Brain microvascular endothelial cell (primary cell): ENCODE data around the gene AGAP2.
"Not testable (repeated sequence)": the region's sequence is repeated elsewhere in the genome, so short reads cannot be mapped to it uniquely, and the experiment has no call there.

ENCODE experiments used
- DNase-seq: peaks from one replicate; pipeline ENCODE4 v3.0.0-alpha.2; 2020
- H3K27ac ChIP-seq: fragments of 250-450 bp; sonication (Bioruptor Pico); 2 replicates; pipeline ENCODE4 v1.5.1; 2020; ENCODE audit warnings: mild to moderate bottlenecking, moderate library complexity
- H3K27me3 ChIP-seq: fragments of 250-450 bp; sonication (Bioruptor Pico); replicated peaks from 2 replicates; pipeline ENCODE4 v1.5.1; 2020; ENCODE audit warnings: mild to moderate bottlenecking
- H3K36me3 ChIP-seq: fragments of 250-450 bp; sonication (Bioruptor Pico); replicated peaks from 2 replicates; pipeline ENCODE4 v1.5.1; 2020; ENCODE audit warnings: mild to moderate bottlenecking
- H3K4me3 ChIP-seq: 2 replicates; pipeline ENCODE4 v1.5.1; 2011; ENCODE audit warnings: low read depth, mild to moderate bottlenecking, control low read depth, low read length, moderate library complexity
- in situ Hi-C: cut with HindIII; loops from 2 replicates; pipeline ENCODE4 v1.10.0; 2017; ENCODE audit warnings: low sequenced_read_pairs, low pct_ligation_motif_present
- TF ChIP-seq, protein P1 (sequence below): IDR thresholded peaks from 2 replicates; pipeline ENCODE4 v1.5.1; 2011; ENCODE audit warnings: low read depth, mild to moderate bottlenecking, moderate library complexity, low read length, control low read depth, inconsistent platforms; ENCODE audit errors: missing control alignments

AGAP2 gene

GRCh38 chr12:57717846-57718640, 20.5 kb downstream of the AGAP2 start:
- Histone ChIP-seq H3K36me3 (peaks cover 48% of the 10 kb centered on the region), H3K27me3 (no peaks in the 10 kb centered on the region), H3K4me3 (no peak overlapping the region), H3K27ac (no peak overlapping the region)
- in situ Hi-C loops, result no loop called here
- TF ChIP-seq, protein P1, sequence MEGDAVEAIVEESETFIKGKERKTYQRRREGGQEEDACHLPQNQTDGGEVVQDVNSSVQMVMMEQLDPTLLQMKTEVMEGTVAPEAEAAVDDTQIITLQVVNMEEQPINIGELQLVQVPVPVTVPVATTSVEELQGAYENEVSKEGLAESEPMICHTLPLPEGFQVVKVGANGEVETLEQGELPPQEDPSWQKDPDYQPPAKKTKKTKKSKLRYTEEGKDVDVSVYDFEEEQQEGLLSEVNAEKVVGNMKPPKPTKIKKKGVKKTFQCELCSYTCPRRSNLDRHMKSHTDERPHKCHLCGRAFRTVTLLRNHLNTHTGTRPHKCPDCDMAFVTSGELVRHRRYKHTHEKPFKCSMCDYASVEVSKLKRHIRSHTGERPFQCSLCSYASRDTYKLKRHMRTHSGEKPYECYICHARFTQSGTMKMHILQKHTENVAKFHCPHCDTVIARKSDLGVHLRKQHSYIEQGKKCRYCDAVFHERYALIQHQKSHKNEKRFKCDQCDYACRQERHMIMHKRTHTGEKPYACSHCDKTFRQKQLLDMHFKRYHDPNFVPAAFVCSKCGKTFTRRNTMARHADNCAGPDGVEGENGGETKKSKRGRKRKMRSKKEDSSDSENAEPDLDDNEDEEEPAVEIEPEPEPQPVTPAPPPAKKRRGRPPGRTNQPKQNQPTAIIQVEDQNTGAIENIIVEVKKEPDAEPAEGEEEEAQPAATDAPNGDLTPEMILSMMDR, result no peak
- no peak for DNase-seq

DNA sequence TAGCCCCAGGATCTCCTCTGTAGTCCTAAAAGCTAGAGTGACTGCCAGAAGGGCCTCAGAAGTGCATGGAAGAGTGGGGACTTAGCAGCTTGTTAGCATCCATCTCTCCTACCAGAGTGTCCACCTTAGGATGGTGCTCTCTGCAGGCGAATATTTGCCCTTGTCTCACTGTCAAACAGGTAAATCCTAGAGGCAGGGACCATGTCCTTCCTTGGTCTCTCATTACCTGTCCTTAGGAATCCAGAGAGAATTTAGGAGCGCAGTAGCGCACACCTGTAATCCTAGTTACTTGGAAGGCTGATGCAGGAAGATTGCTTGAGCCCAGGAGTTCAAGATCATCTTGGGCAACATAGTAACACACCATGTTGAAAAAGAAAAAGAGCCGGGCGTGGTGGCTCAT, 21.4 kb downstream of the AGAP2 start:
- Histone ChIP-seq H3K4me3 (no peak overlapping the region), H3K36me3 (peaks cover 48% of the 10 kb centered on the region), H3K27ac (no peak overlapping the region), H3K27me3 (no peaks in the 10 kb centered on the region)
- TF ChIP-seq, protein P1, result no peak
- in situ Hi-C loops, result no loop called here
- no peak for DNase-seq

DNA sequence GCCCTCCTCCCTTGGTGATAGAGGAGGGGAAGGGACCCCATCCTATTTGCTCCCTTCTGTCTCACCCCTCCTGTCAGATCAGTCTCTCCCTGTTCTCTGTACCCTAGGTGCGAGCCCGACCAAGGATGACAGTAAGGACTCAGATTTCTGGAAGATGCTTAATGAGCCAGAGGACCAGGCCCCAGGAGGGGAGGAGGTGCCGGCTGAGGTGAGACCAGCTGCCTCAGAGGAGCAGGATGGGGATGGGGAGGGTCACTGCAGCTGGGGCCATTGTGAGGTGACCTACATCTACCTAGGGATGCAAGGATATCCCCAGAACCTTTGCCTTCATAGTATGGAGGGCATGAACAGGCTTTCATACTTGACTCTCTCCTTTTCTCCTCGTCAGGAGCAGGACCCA, 22.2 kb downstream of the AGAP2 start:
- Histone ChIP-seq H3K27ac (no peak overlapping the region), H3K36me3 (peaks cover 48% of the 10 kb centered on the region)
- in situ Hi-C loops, result no loop called here

DNA sequence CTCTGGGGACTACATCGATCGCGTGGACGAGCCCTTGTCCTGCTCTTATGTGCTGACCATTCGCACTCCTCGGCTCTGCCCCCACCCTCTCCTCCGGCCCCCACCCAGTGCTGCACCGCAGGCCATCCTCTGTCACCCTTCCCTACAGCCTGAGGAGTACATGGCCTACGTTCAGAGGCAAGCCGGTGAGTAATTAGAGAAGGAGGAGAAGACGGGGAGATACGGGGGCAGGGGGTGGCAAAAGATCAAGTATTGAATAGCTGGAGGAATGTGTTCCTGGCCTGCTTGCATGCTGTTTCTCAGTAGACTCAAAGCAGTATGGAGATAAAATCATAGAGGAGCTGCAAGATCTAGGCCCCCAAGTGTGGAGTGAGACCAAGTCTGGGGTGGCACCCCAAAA, 22.8 kb downstream of the AGAP2 start:
- H3K36me3 ChIP-seq, result peaks cover 44% of the 10 kb centered on the region
- H3K4me3 ChIP-seq, result no peak overlapping the region

More for the DNA sequence above, 22.2 kb downstream of the AGAP2 start:
- no peaks in the 10 kb centered on the region for H3K27me3 ChIP-seq
- TF ChIP-seq, protein P1, result no peak
- DNase-seq, result no peak
- no peak overlapping the region for H3K4me3 ChIP-seq

GRCh38 chr12:57715036-57715748, 23.4 kb downstream of the AGAP2 start:
- H3K27me3 ChIP-seq, DNase-seq, H3K4me3 ChIP-seq, H3K27ac ChIP-seq, in situ Hi-C loops: not testable (repeated sequence)
- peaks cover 40% of the 10 kb centered on the region for H3K36me3 ChIP-seq

More for the DNA sequence above, 22.8 kb downstream of the AGAP2 start:
- in situ Hi-C loops, result no loop called here
- DNase-seq, result no peak
- H3K27ac ChIP-seq, result no peak overlapping the region
- H3K27me3 ChIP-seq, result no peaks in the 10 kb centered on the region
- TF ChIP-seq, protein P1, result no peak

DNA sequence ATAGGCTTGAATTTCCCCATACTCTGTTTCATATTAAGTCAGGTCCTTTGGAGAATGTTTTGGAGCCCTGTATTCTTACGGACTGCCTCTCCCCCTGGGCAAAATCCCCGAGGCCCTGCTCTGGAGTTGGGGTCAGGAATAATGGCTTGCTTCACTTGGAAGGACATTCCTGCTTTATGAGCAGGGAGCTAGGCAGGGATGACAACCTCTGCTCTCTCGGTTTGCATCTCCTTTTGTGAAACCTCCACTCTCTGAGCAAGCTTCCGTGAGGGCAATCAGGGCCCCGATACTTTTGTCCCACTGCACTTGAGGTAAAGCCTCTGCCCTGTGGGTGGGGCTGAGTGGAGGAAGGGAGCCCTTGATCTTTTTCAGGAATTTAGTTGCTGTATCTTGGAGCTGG, 25.3 kb downstream of the AGAP2 start:
- TF ChIP-seq, protein P1, result no peak
- DNase-seq, result no peak
- no peaks in the 10 kb centered on the region for H3K27me3 ChIP-seq
- in situ Hi-C loops, result no loop called here
- H3K4me3 ChIP-seq, result no peak overlapping the region
- H3K36me3 ChIP-seq, result peaks cover 23% of the 10 kb centered on the region
- H3K27ac ChIP-seq, result no peak overlapping the region
